Adipose tissue (tissue), 3 donors: ENCODE results near the gene GUCY1A2. TPM values are rescaled to one million over a fixed set of nuclear protein-coding genes. Genes with fewer than 3 reads are reported as not detected.
"Not testable (repeated sequence)": the region's sequence is repeated elsewhere in the genome, so short reads cannot be mapped to it uniquely, and the experiment has no call there.

Experiments used
- H3K27ac ChIP-seq: one replicate; pipeline ENCODE4 v1.5.1; 2013; ENCODE audit warnings: low read depth, low read length
- WGBS, 3 donors: extraction: QIAGEN DNeasy Blood & Tissue Kit; methylation state at CpG; one replicate each; pipeline ENCODE4 v1.1.7; 2013; 5-methylcytosine and 5-hydroxymethylcytosine counted together
- polyA plus RNA-seq, 3 donors: library from polyadenylated mRNA; stranded (reverse); fragments of 200-250 nt; gene quantifications; one replicate each; pipeline ENCODE4 v1.2.3, GENCODE V29; 2013
- donor health status: healthy with polysubstance abuse.
- donor health status: Bipolar disorder and iron deficiency.
- donor health status: healthy.

GUCY1A2 gene
- polyA plus RNA-seq, 3 donors = 1.1 to 2.1 (median 1.3) TPM

DNA sequence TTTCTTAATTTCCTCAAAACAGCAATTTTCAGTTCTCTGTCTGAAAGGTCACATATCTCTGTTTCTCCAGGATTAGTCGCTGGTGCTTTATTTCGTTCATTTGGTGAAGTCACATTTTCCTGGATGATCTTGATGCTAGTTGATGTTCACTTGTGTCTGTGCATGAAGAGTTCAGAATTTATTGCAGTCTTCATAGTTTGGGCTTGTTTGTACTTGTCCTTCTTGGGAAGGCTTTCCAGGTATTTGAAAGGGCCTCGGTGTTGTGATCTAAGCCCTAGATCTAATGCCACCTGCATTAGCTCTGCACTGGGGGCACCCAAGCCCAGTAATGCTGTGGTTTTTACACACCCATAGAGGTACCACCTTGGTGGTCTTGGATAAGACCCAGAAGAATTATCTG is 228.9 kb downstream of the GUCY1A2 start:
- WGBS, 3 donors = 82 to 93% (median 83%) methylated on average over 3 of the region's 3 CpGs
- no peak overlapping the region for H3K27ac ChIP-seq

DNA sequence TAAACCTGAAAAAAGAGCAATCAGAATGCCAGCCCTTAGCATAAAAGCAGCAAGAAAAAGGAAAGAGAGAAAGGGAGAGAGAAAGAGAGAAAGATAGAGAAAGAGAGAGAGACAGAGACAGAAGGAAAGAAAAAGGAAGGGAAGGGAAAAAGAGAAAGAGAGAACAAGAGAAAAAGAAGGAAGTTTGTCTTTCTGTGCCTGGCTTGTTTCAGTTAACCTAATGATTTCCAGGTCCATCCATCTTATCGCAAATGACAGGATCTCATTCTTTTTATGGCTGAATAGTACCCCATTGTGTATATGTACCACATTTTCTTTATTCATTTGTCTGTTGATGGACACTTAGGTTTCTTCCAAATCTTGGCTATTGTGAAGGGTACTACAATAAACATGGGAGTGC is 230.8 kb downstream of the GUCY1A2 start:
- no peak overlapping the region for H3K27ac ChIP-seq
- 92 to 98% (median 95%) methylated on average over 1 of the region's 1 CpG for WGBS, 3 donors

DNA sequence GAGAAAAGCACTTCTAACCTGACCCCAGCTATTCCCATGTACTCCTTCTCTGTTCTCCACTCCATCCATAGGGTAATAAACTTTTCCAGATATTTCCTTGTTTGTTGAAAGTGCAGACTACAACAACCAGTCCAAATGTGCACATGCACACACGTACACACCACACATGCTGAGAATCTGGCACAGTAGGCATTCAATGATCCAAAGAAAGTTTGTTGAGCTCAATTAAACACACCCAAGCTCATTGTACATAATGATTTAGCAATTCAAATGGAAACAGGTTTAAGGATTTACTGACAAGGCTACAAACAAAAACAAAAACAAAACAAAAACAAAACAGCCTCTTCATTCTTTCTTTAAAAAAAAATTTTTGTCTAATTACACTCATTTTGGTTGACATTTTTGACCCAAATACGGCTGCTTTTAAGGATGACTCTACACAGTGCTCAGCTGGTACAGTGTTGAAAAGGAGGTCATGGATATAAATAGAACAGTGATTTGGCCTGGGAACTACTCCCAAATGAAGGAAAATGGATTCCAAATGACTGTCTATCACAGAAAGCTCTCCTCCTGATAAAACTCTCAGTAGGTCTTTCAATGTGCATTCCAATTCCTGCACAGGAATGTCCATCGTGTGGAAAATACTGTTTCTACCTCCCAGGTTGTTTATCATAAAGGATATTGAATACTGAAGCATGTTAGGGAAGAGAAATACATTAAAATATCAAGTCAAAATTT is 232.2 kb downstream of the GUCY1A2 start:
- H3K27ac ChIP-seq = no peak overlapping the region
- 52 to 56% (median 54%) methylated on average over 3 of the region's 3 CpGs for WGBS, 3 donors

DNA sequence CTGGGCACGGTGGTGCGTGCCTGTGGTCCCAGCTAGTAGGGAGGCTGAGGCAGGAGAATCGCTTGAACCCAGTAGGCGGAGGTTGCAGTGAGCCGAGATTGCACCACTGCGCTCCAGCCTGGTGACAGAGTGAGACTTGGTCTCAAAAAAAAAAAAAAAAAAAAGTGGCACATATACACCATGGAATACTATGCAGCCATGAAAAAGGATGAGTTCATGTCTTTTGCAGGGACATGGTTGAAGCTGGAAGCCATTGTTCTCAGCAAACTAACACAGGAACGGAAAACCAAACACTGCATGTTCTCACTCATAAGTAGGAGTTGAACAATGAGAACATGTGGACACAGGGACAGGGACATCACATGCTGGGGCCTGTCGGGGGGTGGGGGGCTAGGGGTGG is 241.0 kb downstream of the GUCY1A2 start:
- WGBS, 3 donors = 96 to 99% (median 96%) methylated on average over 8 of the region's 8 CpGs
- H3K27ac ChIP-seq = not testable (repeated sequence)

DNA sequence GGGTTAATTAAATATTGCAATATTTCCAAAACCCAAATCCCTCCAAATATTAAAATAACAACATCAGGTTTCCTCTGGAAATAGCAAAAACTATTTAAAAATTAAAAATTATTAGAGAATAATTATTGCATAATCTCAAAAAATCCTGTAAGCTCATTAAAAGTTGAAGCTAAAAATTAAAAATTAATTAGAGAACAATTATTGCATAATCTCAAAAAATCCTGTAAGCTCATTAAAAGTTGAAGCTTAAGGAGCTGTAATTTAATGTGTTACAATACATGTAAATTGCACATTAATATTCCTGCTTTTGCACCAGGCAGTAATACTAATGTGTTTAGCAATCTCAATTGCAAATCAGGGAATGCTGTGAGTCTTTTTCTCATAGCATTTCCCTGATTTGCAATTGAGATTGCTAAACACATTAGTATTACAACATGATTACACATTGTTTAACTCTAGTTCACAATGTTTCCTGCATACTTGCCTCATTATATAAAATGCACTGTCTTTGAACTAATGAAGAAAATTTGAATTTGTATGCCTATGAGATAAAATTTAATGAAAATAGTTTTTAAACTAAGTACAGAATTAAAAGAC is 247.7 kb downstream of the GUCY1A2 start:
- H3K27ac ChIP-seq = no peak overlapping the region

DNA sequence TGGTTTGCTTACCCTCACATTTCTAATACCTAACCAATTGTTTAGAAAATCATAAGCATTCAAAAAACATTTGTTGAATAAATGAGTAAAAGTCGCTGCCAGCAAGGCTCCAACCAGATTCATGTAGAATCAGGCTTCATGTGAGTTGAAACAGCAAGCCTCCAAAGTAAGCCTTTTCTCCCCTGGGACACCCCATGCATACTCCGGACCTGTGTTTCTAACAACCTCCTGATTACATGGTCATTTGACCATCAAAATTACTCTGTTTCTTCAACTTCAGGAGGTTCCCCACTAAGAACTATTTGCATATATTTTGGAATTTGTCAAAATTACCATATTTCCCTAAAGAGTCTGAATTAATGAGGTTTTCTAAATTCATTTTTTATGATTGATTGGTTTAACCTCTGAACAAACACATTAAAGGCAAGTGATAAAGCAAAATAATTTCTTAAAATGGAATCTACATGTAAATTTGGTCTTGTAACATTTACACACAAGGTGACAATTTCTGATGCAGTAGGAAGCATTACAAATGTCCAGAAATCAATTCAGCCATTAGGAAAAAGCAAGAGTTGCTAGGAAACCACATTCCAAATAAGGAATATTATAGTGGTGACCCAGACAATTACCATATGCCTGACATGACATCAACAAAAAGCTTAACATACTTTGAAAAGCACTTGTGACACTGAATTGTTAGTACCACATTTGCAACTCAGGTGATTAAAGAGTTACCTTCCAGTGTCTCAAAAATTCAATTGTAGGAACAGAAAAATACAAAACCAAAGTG is 252.6 kb downstream of the GUCY1A2 start:
- H3K27ac ChIP-seq = no peak overlapping the region
- WGBS, 3 donors = 64 to 76% (median 71%) methylated on average over 2 of the region's 2 CpGs

DNA sequence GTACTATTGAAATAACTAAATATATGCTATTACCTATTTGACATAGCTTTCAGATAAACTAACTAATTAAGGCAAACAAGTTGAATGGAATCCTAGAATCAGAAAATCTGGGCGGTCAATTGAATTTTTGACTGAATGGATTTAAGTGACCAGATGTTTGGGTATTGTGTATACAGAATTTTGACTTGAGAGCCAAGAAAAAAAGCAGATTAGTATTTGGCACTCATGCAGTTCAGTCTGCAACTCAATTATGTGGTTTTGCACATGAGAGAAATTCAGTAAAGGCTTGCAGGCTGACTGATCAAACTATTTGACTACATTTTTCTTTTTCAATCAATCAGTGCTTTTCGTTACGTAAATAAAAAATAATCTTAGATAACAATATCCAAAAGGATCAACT is 254.8 kb downstream of the GUCY1A2 start:
- 84 to 89% (median 84%) methylated on average over 3 of the region's 3 CpGs for WGBS, 3 donors
- no peak overlapping the region for H3K27ac ChIP-seq

DNA sequence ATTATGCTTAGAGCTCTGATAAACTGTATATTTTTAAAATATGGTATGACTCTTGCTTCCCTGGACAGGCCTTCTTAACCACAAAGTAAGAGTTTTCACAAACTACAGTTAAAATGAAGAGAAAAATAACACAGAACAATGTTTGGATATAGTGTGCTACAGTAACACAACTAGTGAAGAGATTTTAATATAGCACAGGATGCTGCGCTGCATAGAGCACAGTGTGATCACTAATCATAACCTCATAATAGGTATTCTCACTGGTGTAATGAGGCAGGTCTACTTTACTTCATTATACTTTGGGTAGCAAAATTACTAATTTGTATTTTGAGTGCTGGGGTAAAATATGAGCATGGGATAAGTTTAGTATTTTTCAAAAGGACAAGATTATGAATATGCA is 256.5 kb downstream of the GUCY1A2 start:
- WGBS, 3 donors = 87 to 93% (median 90%) methylated on average over 1 of the region's 1 CpG
- no peak overlapping the region for H3K27ac ChIP-seq

DNA sequence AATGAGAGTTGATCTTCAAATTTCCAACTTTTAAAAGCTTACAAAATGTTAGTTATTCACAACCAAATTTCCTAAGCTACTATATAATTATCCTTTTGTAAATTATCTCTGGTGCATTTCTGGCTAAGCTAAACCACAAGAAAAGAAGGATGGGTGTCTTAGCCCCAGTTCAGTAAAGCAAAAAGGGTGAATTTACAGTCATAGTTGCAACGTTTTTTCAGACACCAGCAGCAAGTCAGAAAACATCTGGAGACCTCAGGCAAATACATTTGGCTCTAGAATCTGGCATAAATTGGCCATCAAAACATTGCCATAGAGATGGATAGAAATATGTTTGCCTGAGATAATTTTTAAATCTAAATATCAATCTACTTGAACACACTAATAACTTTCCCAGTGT is 257.0 kb downstream of the GUCY1A2 start:
- no peak overlapping the region for H3K27ac ChIP-seq
- WGBS, 3 donors = 11 to 24% (median 16%) methylated on average over 1 of the region's 1 CpG

DNA sequence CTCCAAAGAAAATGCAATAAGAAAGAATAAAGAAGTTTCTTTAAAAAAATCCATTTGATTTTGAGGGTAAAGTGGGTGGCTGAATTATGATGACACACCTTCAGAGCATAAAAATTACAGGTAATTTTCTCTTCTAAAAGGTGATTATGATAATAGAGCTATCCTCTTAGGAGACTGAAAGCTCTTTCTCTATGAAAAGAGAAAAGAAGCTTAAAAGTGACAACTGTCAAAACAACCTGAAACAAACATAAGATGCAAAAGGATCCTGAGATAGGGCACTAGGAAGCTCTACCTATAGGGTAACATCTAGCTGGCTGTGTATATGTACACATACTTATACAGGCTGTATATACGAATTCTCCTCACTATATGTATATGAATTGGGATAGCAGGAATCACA is 270.2 kb downstream of the GUCY1A2 start:
- no peak overlapping the region for H3K27ac ChIP-seq
- 77 to 85% (median 83%) methylated on average over 1 of the region's 1 CpG for WGBS, 3 donors

DNA sequence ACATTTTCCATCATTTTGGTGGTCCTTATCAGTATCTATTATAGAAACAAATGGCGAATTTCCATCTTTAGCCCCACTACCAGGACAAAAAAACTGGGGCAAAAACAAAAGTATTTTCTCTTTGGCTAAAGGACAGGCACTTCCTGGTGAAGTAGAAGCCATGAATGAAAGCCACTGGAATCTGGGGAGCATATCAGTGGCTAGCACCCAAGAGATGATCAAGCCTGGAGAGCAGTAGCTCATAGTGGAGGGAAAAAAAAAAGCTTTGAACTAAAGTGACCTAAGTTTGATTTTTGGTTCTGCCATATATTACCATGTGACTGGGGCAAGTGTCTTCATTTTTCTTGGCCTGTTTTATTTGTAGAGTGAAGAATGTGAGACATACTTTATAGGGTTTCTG is 272.3 kb downstream of the GUCY1A2 start:
- no peak overlapping the region for H3K27ac ChIP-seq
- 57 to 74% (median 68%) methylated on average over 1 of the region's 1 CpG for WGBS, 3 donors

DNA sequence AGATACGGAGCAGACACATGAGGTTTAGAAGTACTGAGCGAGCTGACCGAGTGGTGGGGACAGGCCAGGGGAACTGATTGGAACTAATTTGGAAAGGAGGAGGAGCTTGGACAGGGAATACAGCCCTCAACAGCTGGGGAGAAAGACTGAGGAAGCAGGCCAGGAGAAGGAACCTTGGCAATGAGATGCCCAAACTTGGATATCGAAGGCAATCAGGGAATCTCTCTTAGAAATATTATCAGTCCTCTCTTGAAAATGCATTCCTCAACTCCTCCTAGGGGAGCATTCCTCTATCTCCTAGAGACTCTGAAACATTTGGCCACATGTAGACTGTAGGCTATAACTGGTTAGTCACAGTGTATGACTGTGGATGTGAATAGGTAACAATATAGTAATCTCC is 284.6 kb downstream of the GUCY1A2 start:
- H3K27ac ChIP-seq = no peak overlapping the region
- 64 to 84% (median 78%) methylated on average over 4 of the region's 4 CpGs for WGBS, 3 donors

DNA sequence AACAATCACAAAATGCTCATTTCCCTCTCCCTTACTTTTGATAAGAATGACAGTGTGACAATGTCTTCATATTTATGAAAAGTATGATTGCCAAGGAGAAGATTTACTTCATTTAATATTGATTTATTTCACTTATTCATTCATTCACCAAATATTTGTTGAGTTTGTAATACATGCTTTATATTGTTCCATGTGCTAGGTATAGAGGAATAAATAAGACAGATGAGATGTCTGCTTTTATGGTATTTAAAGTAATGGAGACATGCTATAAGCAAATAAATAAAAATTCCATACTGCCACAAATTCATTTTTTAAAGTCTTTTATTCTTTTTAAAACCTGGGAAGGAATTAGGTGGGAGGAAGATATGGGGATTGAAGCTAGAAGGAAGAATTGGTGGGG is 289.4 kb downstream of the GUCY1A2 start:
- H3K27ac ChIP-seq = no peak overlapping the region

DNA sequence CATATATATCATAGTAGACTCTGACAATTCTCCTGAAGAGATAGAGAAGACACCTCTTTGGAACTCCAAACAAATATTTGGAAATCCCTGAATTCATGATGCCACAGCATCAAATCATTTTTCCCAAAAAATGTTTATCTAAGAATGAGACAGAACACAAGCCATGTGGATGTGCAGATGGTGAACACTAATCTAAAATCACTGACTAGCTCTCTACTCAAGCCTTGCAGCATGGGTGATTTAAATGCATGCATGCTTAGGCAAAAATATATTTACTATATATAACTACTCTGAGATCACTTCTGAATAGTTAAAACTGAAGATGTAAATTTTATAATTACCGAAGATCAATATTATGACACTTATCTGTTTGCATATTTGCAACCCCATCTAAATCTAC is 289.9 kb downstream of the GUCY1A2 start:
- WGBS, 3 donors = 81 to 94% (median 89%) methylated on average over 1 of the region's 1 CpG
- no peak overlapping the region for H3K27ac ChIP-seq

DNA sequence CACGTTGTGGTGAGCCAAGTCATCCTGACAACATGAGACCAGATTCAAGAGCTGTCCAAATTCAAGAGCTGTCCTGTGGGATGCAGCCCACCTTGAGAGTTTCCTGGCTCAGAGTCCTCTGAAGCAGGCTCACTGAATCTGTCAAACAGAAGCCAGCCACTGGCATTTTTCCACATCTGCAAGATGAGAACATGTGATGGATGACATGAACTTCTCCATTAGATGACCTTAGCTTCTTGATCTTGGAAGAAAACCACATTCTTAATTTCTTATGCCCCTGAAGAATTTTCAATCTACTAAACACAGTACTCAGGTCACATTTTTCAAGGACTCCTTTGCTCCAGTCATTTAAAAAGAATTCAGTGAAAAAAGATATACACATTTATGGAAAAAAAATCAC is 291.0 kb downstream of the GUCY1A2 start:
- no peak overlapping the region for H3K27ac ChIP-seq
- WGBS, 3 donors = 33 to 61% (median 37%) methylated on average over 1 of the region's 1 CpG

DNA sequence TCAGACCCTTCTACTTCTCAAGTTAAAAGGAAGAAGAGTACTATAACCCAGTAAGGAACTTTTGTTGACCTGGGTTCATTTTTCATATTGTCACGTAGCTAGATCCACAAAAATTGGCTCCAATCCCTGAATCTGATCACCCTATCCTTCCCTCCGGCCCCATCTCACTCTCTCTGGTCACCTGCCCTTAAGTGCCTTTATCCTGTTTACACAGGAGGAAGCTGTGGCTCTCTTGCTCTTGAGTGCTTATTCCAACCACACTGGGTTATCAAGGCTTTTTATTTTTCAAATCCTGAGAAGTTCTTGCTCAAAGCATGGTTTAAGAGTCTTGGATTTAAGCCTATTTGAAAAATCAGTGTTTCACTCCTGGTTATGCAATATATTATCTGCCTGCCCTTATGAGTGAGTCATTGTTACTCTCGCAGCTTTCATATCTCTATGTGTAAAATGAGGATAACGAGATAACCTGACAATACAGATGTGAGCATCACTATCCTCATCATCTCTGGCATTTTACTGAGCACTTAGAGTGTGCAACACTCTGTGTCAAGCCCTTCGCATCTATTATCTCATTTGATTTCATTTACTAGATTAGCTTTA is 293.9 kb downstream of the GUCY1A2 start:
- WGBS, 3 donors = 32 to 52% (median 33%) methylated on average over 5 of the region's 5 CpGs
- H3K27ac ChIP-seq = no peak overlapping the region

DNA sequence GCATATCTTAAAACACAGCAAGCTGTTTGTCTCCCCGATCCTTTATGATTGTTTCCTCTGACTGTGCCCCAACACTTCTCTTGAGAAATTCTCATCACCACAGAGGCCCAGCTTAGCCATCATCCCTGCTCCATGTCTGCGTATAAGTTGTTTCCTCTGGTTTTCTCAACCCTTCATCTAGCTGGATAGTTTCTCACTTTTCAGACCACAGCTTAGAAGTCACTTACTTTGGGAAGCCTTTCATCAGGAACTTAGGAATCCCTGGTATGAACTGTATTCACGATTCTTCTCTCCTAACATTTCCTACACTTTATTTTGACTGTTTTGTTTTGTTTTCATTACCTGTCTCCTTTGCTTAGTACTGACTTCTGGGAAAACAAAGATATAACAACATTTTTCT is 295.2 kb downstream of the GUCY1A2 start:
- no peak overlapping the region for H3K27ac ChIP-seq
- WGBS, 3 donors = 79 to 88% (median 86%) methylated on average over 3 of the region's 3 CpGs

DNA sequence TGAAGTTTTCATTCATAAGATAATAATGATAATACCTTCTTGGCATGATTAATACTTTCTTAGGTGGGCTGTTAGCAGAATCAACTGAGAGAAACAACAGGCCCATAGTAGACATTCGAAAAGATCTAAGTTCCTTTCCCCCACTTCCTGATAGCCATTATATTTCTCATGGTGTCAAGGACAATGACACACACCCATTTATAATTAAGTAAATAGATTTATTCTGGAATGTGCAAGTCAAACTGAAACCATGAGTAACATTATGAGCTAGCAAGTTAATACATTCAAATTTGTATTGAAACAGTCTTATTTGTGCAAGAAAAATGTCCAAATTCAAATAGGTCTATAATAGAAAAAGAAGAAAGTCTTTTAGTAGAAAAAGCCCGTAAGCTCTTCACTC is 301.1 kb downstream of the GUCY1A2 start:
- WGBS, 3 donors = 56 to 81% (median 75%) methylated on average over 2 of the region's 2 CpGs
- no peak overlapping the region for H3K27ac ChIP-seq

DNA sequence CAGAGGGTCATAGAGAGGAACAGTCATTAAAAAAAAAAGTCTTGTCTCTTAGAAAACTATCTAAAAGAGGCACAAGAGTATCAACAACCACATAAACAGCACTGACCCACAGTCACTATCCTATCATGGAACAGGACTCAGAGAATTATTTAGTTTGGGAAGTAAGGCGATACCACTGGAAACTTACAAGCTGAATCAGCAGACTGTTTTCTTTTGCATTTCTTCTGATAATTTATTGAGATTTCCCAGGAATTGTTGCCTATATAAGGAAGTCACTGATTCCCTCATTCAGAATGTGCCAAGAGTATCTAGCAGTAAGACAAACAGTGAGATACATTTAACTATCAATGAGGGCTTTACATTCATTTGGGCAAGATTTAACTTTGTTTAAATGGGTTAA is 304.1 kb downstream of the GUCY1A2 start:
- WGBS, 3 donors = 69 to 81% (median 74%) methylated on average over 1 of the region's 1 CpG
- no peak overlapping the region for H3K27ac ChIP-seq
